ENCODE measurements around the gene SETD1B.

SETD1B gene

DNA sequence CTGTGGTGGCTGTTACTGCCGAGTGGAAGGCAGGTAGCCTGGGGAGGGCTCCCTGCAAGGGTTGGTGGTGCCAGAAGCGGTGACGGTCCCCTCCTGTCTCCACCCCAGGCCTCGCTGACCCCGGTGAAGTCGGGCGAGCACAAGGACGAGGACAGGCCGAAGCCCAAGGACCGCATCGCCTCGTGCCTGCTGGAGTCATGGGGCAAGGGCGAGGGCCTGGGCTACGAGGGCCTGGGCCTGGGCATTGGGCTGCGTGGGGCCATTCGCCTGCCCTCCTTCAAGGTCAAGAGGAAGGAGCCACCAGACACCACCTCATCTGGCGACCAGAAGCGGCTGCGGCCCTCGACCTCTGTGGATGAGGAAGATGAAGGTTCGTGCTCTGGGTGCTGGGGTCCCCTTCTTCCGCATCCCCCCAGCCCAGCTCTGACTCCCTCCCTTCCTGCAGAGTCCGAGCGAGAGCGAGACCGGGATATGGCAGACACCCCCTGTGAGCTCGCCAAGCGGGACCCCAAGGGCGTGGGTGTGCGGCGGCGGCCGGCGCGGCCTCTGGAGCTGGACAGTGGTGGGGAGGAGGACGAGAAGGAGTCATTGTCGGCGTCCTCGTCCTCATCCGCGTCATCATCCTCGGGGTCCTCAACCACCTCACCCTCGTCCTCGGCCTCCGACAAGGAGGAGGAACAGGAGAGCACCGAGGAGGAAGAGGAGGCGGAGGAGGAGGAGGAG lies 13.3 kb downstream of the SETD1B start:
- no peaks in the 10 kb centered on the region for H3K36me3 ChIP-seq (replicated peaks; ENCODE audit: insufficient read depth, low read length)
- H3K9ac ChIP-seq (ENCODE audit: low read length), result no peak overlapping the region
- H3F3A ChIP-seq (ENCODE audit: insufficient read depth, low read length), result no peaks in the 10 kb centered on the region
- H3K27me3 ChIP-seq (replicated peaks; ENCODE audit: insufficient read depth, low read length), result no peaks in the 10 kb centered on the region
- H3K27ac ChIP-seq (ENCODE audit: low read length), result no peak overlapping the region
- H3K4me1 ChIP-seq (ENCODE audit: low read length), result no peaks in the 10 kb centered on the region
- no peaks in the 10 kb centered on the region for H3K9me3 ChIP-seq (replicated peaks; ENCODE audit: insufficient read depth, low read length)
- no peak for DNase-seq
- peaks cover 19% of the 10 kb centered on the region for H3K79me2 ChIP-seq (ENCODE audit: low read length)
- TF ChIP-seq, protein P1, sequence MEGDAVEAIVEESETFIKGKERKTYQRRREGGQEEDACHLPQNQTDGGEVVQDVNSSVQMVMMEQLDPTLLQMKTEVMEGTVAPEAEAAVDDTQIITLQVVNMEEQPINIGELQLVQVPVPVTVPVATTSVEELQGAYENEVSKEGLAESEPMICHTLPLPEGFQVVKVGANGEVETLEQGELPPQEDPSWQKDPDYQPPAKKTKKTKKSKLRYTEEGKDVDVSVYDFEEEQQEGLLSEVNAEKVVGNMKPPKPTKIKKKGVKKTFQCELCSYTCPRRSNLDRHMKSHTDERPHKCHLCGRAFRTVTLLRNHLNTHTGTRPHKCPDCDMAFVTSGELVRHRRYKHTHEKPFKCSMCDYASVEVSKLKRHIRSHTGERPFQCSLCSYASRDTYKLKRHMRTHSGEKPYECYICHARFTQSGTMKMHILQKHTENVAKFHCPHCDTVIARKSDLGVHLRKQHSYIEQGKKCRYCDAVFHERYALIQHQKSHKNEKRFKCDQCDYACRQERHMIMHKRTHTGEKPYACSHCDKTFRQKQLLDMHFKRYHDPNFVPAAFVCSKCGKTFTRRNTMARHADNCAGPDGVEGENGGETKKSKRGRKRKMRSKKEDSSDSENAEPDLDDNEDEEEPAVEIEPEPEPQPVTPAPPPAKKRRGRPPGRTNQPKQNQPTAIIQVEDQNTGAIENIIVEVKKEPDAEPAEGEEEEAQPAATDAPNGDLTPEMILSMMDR (IDR thresholded peaks at IDR 0.05; ENCODE audit: low read length), result no peak
- TF ChIP-seq EZH2phosphoT487 (IDR thresholded peaks at IDR 0.05; ENCODE audit: low read length) (no peak), EZH2 (optimal IDR thresholded peaks at IDR 0.05; ENCODE audit: low read depth, low read length) (no peak)
- H2AFZ ChIP-seq (ENCODE audit: low read length), result no peak overlapping the region
- H4K20me1 ChIP-seq (ENCODE audit: insufficient read depth, low read length), result peaks cover 4% of the 10 kb centered on the region; the same call in 1 of the 2 replicates
- no peak overlapping the region for H3K4me2 ChIP-seq (ENCODE audit: low read depth, low read length)
- H3K4me3 ChIP-seq (ENCODE audit: low read length), result no peak overlapping the region
- no peaks in the 10 kb centered on the region for H3K9me2 ChIP-seq (replicated peaks; ENCODE audit: insufficient read depth, low read length)

DNA sequence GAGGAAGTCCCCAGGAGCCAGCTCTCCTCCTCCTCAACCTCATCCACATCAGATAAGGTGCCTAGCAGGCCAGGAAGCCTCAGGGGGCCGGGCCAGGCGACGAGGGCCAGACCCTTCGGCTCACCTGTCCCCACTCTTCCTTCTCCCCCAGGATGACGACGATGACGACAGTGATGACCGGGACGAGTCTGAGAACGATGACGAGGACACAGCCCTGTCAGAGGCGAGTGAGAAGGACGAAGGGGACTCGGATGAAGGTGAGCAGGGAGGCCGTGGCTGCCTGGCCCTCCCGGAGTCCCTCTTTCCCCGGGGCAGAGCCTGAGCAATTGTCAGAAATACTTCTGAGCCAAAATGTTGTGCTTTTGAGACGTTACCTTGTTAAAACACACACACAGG lies 13.8 kb downstream of the SETD1B start:
- Histone ChIP-seq H3F3A (ENCODE audit: insufficient read depth, low read length) (no peaks in the 10 kb centered on the region), H2AFZ (ENCODE audit: low read length) (no peak overlapping the region), H3K27ac (ENCODE audit: low read length) (no peak overlapping the region), H3K9me3 (replicated peaks; ENCODE audit: insufficient read depth, low read length) (no peaks in the 10 kb centered on the region), H3K4me2 (ENCODE audit: low read depth, low read length) (no peak overlapping the region), H3K27me3 (replicated peaks; ENCODE audit: insufficient read depth, low read length) (no peaks in the 10 kb centered on the region), H3K4me3 (ENCODE audit: low read length) (no peak overlapping the region), H3K36me3 (replicated peaks; ENCODE audit: insufficient read depth, low read length) (no peaks in the 10 kb centered on the region), H3K9ac (ENCODE audit: low read length) (no peak overlapping the region), H3K9me2 (replicated peaks; ENCODE audit: insufficient read depth, low read length) (no peaks in the 10 kb centered on the region), H3K79me2 (ENCODE audit: low read length) (peaks cover 13% of the 10 kb centered on the region), H3K4me1 (ENCODE audit: low read length) (no peaks in the 10 kb centered on the region), H4K20me1 (ENCODE audit: insufficient read depth, low read length) (no peaks in the 10 kb centered on the region)
- TF ChIP-seq, protein P1 (IDR thresholded peaks at IDR 0.05; ENCODE audit: low read length), result no peak
- TF ChIP-seq EZH2phosphoT487 (IDR thresholded peaks at IDR 0.05; ENCODE audit: low read length) (no peak), EZH2 (optimal IDR thresholded peaks at IDR 0.05; ENCODE audit: low read depth, low read length) (no peak)
- no peak for DNase-seq

DNA sequence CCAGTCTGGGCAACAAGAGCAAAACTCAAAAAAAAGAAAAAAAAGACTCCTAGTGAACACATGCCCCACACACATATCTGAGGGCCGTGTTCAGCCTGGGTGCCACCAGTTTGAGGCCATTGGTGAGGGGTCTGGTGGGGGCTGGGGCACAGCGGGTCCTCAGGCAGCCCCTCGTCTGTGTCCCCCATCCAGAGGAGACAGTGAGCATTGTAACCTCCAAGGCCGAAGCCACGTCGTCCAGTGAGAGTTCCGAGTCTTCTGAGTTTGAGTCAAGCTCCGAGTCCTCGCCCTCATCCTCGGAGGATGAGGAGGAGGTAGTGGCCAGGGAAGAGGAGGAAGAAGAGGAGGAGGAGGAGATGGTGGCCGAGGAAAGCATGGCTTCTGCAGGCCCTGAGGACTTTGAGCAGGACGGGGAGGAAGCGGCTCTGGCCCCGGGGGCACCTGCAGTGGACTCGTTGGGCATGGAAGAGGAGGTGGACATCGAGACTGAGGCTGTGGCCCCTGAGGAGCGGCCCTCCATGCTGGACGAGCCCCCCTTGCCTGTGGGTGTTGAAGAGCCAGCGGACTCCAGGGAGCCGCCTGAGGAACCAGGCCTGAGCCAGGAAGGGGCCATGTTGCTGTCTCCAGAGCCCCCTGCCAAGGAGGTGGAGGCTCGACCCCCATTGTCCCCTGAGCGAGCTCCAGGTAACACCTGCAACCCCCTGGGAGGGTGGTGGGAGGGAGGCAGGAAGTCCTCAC lies 15.6 kb downstream of the SETD1B start:
- H3K36me3 ChIP-seq (replicated peaks; ENCODE audit: insufficient read depth, low read length), result no peaks in the 10 kb centered on the region
- H3K27me3 ChIP-seq (replicated peaks; ENCODE audit: insufficient read depth, low read length), result no peaks in the 10 kb centered on the region
- H3K4me1 ChIP-seq (ENCODE audit: low read length), result no peaks in the 10 kb centered on the region
- no peak overlapping the region for H3K27ac ChIP-seq (ENCODE audit: low read length)
- TF ChIP-seq EZH2phosphoT487 (IDR thresholded peaks at IDR 0.05; ENCODE audit: low read length), result no peak
- H3F3A ChIP-seq (ENCODE audit: insufficient read depth, low read length), result no peaks in the 10 kb centered on the region
- no peak overlapping the region for H3K4me3 ChIP-seq (ENCODE audit: low read length)
- H4K20me1 ChIP-seq (ENCODE audit: insufficient read depth, low read length), result no peaks in the 10 kb centered on the region
- no peak overlapping the region for H3K4me2 ChIP-seq (ENCODE audit: low read depth, low read length)
- no peak for DNase-seq
- no peaks in the 10 kb centered on the region for H3K9me2 ChIP-seq (replicated peaks; ENCODE audit: insufficient read depth, low read length)
- H3K79me2 ChIP-seq (ENCODE audit: low read length), result no peaks in the 10 kb centered on the region
- H3K9me3 ChIP-seq (replicated peaks; ENCODE audit: insufficient read depth, low read length), result no peaks in the 10 kb centered on the region
- no peak overlapping the region for H2AFZ ChIP-seq (ENCODE audit: low read length)
- no peak overlapping the region for H3K9ac ChIP-seq (ENCODE audit: low read length)

DNA sequence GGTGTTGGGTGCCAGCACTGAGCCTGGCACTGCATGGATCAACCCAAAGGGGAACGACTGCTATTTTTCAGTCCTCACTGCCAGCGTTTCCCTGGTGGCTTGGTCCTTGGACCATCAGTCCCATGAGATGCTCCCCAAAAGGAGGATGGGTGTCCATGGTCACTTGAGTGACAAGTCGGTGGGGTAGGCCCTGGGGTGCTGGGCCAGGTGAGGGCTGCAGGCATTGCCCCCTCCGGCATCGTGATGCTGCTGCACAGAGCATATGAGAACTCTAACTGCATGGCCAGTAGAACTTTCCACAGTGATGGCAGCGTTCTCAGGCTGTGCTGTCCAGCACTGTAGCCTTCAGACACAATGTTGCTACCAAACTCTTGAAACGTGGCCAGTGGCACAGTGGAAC lies 16.2 kb downstream of the SETD1B start:
- H3K27ac ChIP-seq (ENCODE audit: low read length), result no peak overlapping the region
- DNase-seq, result no peak
- no peaks in the 10 kb centered on the region for H3K36me3 ChIP-seq (replicated peaks; ENCODE audit: insufficient read depth, low read length)
- H3K9me3 ChIP-seq (replicated peaks; ENCODE audit: insufficient read depth, low read length), result no peaks in the 10 kb centered on the region
- H3K9ac ChIP-seq (ENCODE audit: low read length), result no peak overlapping the region
- no peaks in the 10 kb centered on the region for H3K9me2 ChIP-seq (replicated peaks; ENCODE audit: insufficient read depth, low read length)
- H3K4me2 ChIP-seq (ENCODE audit: low read depth, low read length), result no peak overlapping the region
- no peaks in the 10 kb centered on the region for H3F3A ChIP-seq (ENCODE audit: insufficient read depth, low read length)
- H4K20me1 ChIP-seq (ENCODE audit: insufficient read depth, low read length), result no peaks in the 10 kb centered on the region
- H3K27me3 ChIP-seq (replicated peaks; ENCODE audit: insufficient read depth, low read length), result no peaks in the 10 kb centered on the region
- H3K4me3 ChIP-seq (ENCODE audit: low read length), result no peak overlapping the region
- no peak overlapping the region for H2AFZ ChIP-seq (ENCODE audit: low read length)
- no peaks in the 10 kb centered on the region for H3K79me2 ChIP-seq (ENCODE audit: low read length)
- no peaks in the 10 kb centered on the region for H3K4me1 ChIP-seq (ENCODE audit: low read length)
- TF ChIP-seq, protein P1 (IDR thresholded peaks at IDR 0.05; ENCODE audit: low read length), result no peak
- TF ChIP-seq EZH2 (optimal IDR thresholded peaks at IDR 0.05; ENCODE audit: low read depth, low read length) (no peak), EZH2phosphoT487 (IDR thresholded peaks at IDR 0.05; ENCODE audit: low read length) (no peak)
